ENCODE results near the gene TMEM266.

GRCh38 chr15:76118767-76119166, 59.0 kb downstream of the TMEM266 start:
- TF ChIP-seq CTCF (IDR thresholded peaks at IDR 0.05) (no peak), ZFX (IDR thresholded peaks at IDR 0.05; ENCODE audit: borderline replicate concordance) (no peak)

Measured in 22Rv1 (cell line).